Hypothalamus (tissue), 51 donors: ENCODE data around the gene TET2.

Source experiments
- DNase-seq, 51 donors: peaks; one replicate each; lab custom pipeline; 2025; lab: John Stamatoyannopoulos, UW

Gene TET2

GRCh38 chr4:105139646-105140045 is 7.0 kb upstream of the TET2 start:
- no peak for DNase-seq

GRCh38 chr4:105140684-105141490 is 5.8 kb upstream of the TET2 start:
- DNase-seq = peak in 11 of 51 donors; percentile 0 to 51 (median 14)

GRCh38 chr4:105145156-105145902 is 1.3 kb upstream of the TET2 start:
- DNase-seq = peak in 2 of 51 donors; percentile 41 to 54

GRCh38 chr4:105145903-105146275 is 787 bp upstream of the TET2 start:
- peak in 17 of 51 donors; percentile 10 to 75 (median 45) for DNase-seq

GRCh38 chr4:105147016-105147552 is 408 bp downstream of the TET2 start:
- DNase-seq = no peak

- peak in 46 of 51 donors; percentile 5 to 77 (median 36) for DNase-seq
Observed at GRCh38 chr4:105147553-105148161, 981 bp downstream of the TET2 start.

GRCh38 chr4:105148356-105148755 is 1.7 kb downstream of the TET2 start:
- no peak for DNase-seq

- DNase-seq = no peak
Observed at GRCh38 chr4:105148776-105149175, 2.1 kb downstream of the TET2 start.

GRCh38 chr4:105149771-105150170 is 3.1 kb downstream of the TET2 start:
- DNase-seq = no peak

- no peak for DNase-seq
Observed at GRCh38 chr4:105150503-105150902, 3.8 kb downstream of the TET2 start.

- DNase-seq = no peak
Observed at GRCh38 chr4:105153749-105154148, 7.1 kb downstream of the TET2 start.

GRCh38 chr4:105154576-105154975 is 7.9 kb downstream of the TET2 start:
- DNase-seq = no peak

- DNase-seq = no peak
Observed at GRCh38 chr4:105155426-105155825, 8.8 kb downstream of the TET2 start.

- no peak for DNase-seq
Observed at GRCh38 chr4:105158837-105159236, 12.2 kb downstream of the TET2 start.

- DNase-seq = no peak
Observed at GRCh38 chr4:105162123-105162796, 15.6 kb downstream of the TET2 start.

- DNase-seq = no peak
Observed at GRCh38 chr4:105164548-105164947, 17.9 kb downstream of the TET2 start.

- DNase-seq = no peak
Observed at GRCh38 chr4:105166066-105166465, 19.4 kb downstream of the TET2 start.

- DNase-seq = no peak
Observed at GRCh38 chr4:105170711-105171110, 24.0 kb downstream of the TET2 start.

- DNase-seq = no peak
Observed at GRCh38 chr4:105171912-105172311, 25.2 kb downstream of the TET2 start.

- DNase-seq = no peak
Observed at GRCh38 chr4:105174098-105174497, 27.4 kb downstream of the TET2 start.
